Measurements from ENCODE around the gene D2HGDH.

DNA sequence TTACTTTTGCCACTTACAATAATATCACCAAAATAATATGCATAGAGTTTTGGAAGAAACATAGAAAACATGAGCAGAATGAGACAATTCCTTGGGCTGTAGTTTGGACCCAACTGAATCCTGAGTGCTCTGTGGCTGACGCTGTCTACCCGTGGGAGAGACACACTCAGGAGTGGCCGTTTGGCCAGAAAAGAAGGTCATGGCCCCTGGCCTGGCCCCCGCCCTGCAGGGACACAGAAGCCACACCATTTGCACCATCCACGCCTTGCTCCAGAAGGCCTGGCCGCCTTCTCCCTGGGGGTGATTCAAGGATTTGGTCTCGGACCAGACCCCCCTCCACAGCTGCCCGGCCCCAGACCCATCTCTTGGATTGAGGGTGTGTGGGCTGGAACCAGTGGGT, 6.4 kb upstream of the D2HGDH start:
- no peak for TF ChIP-seq CTCF (IDR thresholded peaks at IDR 0.05; ENCODE audit: borderline replicate concordance, extremely low read depth, low read length, poor library complexity, severe bottlenecking)
- no peak for TF ChIP-seq EZH2 (IDR thresholded peaks at IDR 0.05; ENCODE audit: borderline replicate concordance, low read depth, low read length, severe bottlenecking)
